Left lung (tissue), 10 donors: ENCODE measurements around the gene KIRREL3. TPM values are rescaled to one million over a fixed set of nuclear protein-coding genes. Genes with fewer than 3 reads are reported as not detected.

Experiments used
- ATAC-seq: fragments of 200-7000 bp; cut with Tn5 transposase; one replicate; pipeline ENCODE4 v1.9.1; 2020; ENCODE audit warnings: moderate library complexity
- DNase-seq, 4 donors: peaks; one replicate each; pipeline ENCODE4 v3.0.0-alpha.2; 2013 to 2020
- H3K27ac ChIP-seq, 2 donors: fragments of 200-600 bp; sonication (generic) in 1 of 2; one replicate each; pipeline versions ENCODE4 v1.5.0 to v1.8.0; 2020 to 2021
- H3K27me3 ChIP-seq, 2 donors: fragments of 200-600 bp; sonication (generic) in 1 of 2; one replicate each; pipeline versions ENCODE4 v1.5.0 to v1.8.0; 2020 to 2021
- H3K36me3 ChIP-seq, 2 donors: fragments of 200-600 bp; sonication (generic) in 1 of 2; one replicate each; pipeline versions ENCODE4 v1.5.0 to v1.8.0; 2020 to 2021
- H3K4me1 ChIP-seq, 2 donors: fragments of 200-600 bp; one replicate each; pipeline ENCODE4 v1.8.0; 2021
- H3K4me3 ChIP-seq, 2 donors: fragments of 200-600 bp; sonication (generic) in 1 of 2; one replicate each; pipeline versions ENCODE4 v1.5.0 to v1.8.0; 2020 to 2021; ENCODE audit warnings: mild to moderate bottlenecking in 1 of 2
- H3K9me3 ChIP-seq, 2 donors: fragments of 200-600 bp; sonication (generic) in 1 of 2; one replicate each; pipeline versions ENCODE4 v1.5.0 to v1.8.0; 2020 to 2021
- intact Hi-C, 2 donors: fragments of 100-400 bp; cut with DNase I; formaldehyde crosslinking; loops; one replicate each; pipeline versions ENCODE4 v1.11.2 to v1.14.2; 2022
- polyA plus RNA-seq, 6 donors: library from polyadenylated mRNA; unstranded; fragments of 120-200 nt; gene quantifications; one replicate each; pipeline ENCODE4 v1.2.1, GENCODE V29; 2013; ENCODE audit not compliant: insufficient read length in 6 of 6
- total RNA-seq, 2 donors: library from RNA; stranded (reverse); fragmentation: NEBNext Ultra II Directional; extraction: Animal tissue kit (Norgen Biotek cat#: 25700); gene quantifications; one replicate each; pipeline ENCODE4 v1.2.1, GENCODE V29; 2021
- TF ChIP-seq, protein P1 (sequence below), 2 donors: fragments of 200-600 bp; sonication (generic) in 1 of 2; IDR thresholded peaks; one replicate each; pipeline versions ENCODE4 v1.5.0 to v1.8.0; 2021; ENCODE audit warnings: antibody characterized with exemption in 2 of 2
- donor health status: DM: no; HTN: yes; CAD: no.
- donor health status: DM: no; HTN: no; CAD: no.

Gene KIRREL3
- total and polyA plus RNA-seq, 8 donors = 1.6 to 2.5 (median 2.0) TPM; not detected in 2

DNA sequence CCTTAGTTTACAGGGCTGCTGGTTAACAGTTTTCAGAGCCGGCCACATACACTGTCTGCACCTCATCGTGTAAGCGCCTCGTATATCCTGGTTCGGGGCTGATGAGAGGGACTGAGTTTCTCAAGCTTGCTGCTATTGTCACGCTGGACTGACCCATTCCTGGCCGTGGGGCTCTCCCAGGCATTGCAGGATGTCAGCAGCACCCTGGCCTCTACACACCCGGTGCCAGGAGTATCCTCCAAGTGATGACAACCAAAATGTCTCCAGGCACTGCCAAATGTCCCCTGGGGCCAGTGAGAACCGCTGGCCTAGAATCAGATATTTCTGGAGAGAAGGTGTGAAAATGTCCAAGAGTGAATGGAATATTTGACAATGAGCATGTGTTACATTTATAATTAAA lies 562.3 kb downstream of the KIRREL3 start:
- TF ChIP-seq, protein P1, sequence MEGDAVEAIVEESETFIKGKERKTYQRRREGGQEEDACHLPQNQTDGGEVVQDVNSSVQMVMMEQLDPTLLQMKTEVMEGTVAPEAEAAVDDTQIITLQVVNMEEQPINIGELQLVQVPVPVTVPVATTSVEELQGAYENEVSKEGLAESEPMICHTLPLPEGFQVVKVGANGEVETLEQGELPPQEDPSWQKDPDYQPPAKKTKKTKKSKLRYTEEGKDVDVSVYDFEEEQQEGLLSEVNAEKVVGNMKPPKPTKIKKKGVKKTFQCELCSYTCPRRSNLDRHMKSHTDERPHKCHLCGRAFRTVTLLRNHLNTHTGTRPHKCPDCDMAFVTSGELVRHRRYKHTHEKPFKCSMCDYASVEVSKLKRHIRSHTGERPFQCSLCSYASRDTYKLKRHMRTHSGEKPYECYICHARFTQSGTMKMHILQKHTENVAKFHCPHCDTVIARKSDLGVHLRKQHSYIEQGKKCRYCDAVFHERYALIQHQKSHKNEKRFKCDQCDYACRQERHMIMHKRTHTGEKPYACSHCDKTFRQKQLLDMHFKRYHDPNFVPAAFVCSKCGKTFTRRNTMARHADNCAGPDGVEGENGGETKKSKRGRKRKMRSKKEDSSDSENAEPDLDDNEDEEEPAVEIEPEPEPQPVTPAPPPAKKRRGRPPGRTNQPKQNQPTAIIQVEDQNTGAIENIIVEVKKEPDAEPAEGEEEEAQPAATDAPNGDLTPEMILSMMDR (IDR thresholded peaks at IDR 0.05) = no peak
- Histone ChIP-seq H3K4me1 (peaks cover 4 to 9% of the 10 kb centered on the region in 2 donors), H3K4me3 (no peak overlapping the region), H3K27me3 (peaks cover 0 to 7% of the 10 kb centered on the region in 2 donors), H3K27ac (no peak overlapping the region), H3K9me3 (no peaks in the 10 kb centered on the region), H3K36me3 (no peaks in the 10 kb centered on the region)
- peak in 1 of 4 donors; percentile 47 for DNase-seq
- intact Hi-C loops = loop anchor here in 1 of 2 donors (10.0 kb wide), 1 partner anchor 123 kb away; no protein-coding TSS in a partner anchor
- no peak for ATAC-seq

DNA sequence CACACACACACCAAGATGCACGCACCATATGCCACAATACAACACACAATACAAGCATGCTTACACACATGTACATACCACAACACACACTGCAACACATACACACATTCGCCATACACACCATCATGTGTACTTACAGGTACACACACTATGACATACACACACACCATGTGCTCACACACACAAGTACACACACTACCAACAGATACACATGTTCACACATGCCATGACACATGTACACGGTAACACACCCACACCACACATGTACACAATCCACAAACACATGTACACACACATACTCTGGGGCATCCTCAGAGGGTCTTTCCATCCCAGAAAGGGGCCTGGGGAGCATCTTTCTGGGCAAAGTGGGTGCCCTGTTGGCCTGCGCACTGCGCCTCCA lies 562.8 kb downstream of the KIRREL3 start:
- TF ChIP-seq, protein P1 (IDR thresholded peaks at IDR 0.05) = no peak
- Histone ChIP-seq H3K4me3 (no peak overlapping the region), H3K27me3 (peaks cover 0 to 4% of the 10 kb centered on the region in 2 donors), H3K36me3 (no peaks in the 10 kb centered on the region), H3K9me3 (no peaks in the 10 kb centered on the region), H3K27ac (no peak overlapping the region), H3K4me1 (peaks cover 4 to 9% of the 10 kb centered on the region in 2 donors)
- intact Hi-C loops = loop anchor here in 1 of 2 donors (10.0 kb wide), 1 partner anchor 123 kb away; no protein-coding TSS in a partner anchor
- no peak for DNase-seq
- ATAC-seq = no peak

DNA sequence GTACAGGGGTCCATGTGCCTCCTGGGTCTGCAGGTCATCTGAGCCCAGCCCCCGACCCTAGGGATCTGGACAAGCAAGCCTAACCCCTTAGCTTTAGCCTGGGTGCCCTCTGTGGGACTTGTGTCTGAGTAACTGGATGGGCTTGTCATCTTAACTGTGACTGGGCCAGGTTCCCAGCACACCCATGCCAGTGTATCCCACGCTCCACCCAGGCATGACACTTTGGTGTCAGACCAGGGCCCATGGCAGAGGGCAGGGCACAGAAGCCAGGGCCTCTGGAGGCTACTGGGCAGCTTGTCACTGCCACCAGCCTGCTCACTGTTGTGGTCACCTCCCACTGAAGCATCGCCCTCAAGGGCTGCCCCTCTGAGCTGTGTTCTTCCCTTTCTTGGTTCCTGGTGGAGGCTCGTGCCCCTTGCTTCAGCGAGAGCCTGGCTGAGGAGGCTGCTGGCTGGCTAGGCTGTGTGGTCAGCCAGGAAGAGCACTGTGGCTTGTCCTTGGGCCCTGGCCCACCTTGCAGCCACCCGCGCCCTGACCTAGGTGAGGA lies 564.3 kb downstream of the KIRREL3 start:
- Histone ChIP-seq H3K36me3 (no peaks in the 10 kb centered on the region), H3K27ac (no peak overlapping the region), H3K27me3 (no peaks in the 10 kb centered on the region), H3K9me3 (no peaks in the 10 kb centered on the region), H3K4me1 (peaks cover 8 to 9% of the 10 kb centered on the region in 2 donors), H3K4me3 (no peak overlapping the region)
- TF ChIP-seq, protein P1 (IDR thresholded peaks at IDR 0.05) = no peak
- ATAC-seq (no peak), DNase-seq (no peak)
- intact Hi-C loops = loop anchor here in 1 of 2 donors (10.0 kb wide), 1 partner anchor 121 kb away; no protein-coding TSS in a partner anchor

DNA sequence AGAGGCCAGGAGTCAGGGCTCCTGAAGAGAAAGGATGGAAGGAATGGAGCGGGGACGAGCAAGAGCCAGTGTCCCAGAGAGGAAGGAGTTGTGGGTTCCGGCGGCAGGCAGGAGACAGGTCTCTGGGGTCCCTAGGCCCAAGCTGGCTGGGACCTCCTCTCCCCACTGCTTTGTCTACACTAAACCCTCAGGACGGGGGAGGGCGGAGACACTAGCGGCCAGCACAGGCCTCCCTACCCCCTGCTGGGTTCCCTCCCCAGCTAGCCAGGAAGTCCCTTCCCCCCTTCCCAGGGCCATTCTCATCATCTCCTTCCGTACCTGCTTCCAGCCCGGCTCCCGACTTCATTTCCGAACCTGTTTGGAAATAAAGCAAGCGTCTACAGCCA lies 565.6 kb downstream of the KIRREL3 start:
- no peak overlapping the region for H3K27ac ChIP-seq
- TF ChIP-seq, protein P1 (IDR thresholded peaks at IDR 0.05) = no peak
- no peak overlapping the region for H3K4me3 ChIP-seq
- H3K36me3 ChIP-seq = no peaks in the 10 kb centered on the region
- H3K27me3 ChIP-seq = no peaks in the 10 kb centered on the region
- ATAC-seq (no peak), DNase-seq (no peak)
- H3K9me3 ChIP-seq = no peaks in the 10 kb centered on the region
- intact Hi-C loops = loop anchor here in 1 of 2 donors (10.0 kb wide), 1 partner anchor 120 kb away; no protein-coding TSS in a partner anchor
- peaks cover 0 to 3% of the 10 kb centered on the region in 2 donors for H3K4me1 ChIP-seq

DNA sequence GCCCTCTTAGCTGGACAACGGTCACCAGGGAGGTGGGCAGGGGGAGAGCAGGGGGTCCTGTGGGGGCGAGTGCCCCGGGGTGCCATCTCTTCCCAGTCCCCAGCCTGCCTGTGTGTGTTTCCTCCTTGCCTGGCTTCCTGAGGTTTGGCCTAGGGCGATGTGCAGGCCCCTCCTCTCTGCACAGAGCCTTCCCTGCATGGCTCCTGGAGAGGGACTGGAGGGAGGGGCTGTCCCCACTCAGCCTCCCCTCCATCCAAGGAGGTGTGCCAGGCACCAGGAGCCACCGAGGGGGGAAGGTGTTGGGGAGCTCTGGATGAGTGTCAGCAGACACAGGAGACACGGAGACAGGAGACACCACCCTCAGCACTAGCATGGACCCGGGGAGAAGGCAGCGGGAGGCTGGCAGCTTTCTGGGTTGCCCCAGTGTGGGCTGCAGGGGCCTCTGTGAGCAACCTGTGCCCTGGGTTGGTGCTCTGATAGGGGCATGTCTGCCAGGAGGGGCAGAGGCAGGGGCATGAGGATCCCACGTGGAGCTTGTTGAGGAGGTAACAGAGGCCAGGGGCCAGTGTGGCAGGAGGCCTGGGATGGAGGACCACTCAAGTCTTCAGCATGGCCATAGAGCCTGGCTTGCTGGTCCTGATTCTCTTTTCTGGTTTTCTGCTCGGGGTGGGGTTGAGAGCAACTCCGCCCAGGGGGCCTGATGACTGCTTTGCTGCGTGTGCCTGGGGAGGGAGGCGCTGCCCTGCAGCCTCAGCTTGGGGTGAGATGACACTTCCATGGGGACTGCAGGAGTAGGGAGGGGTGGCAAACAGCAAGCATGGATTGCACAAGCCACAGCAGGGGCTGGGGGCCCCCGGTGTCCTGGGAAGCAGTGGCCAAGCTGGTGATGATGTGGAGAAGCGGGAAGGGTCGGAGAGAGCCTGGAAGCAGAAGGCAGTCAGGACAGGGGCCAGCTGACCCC lies 566.3 kb downstream of the KIRREL3 start:
- H3K27me3 ChIP-seq = no peaks in the 10 kb centered on the region
- DNase-seq (no peak), ATAC-seq (no peak)
- H3K36me3 ChIP-seq = no peaks in the 10 kb centered on the region
- peaks cover 0 to 3% of the 10 kb centered on the region in 2 donors for H3K4me1 ChIP-seq
- no peak overlapping the region for H3K27ac ChIP-seq
- TF ChIP-seq, protein P1 (IDR thresholded peaks at IDR 0.05) = no peak
- H3K9me3 ChIP-seq = no peaks in the 10 kb centered on the region
- H3K4me3 ChIP-seq = no peak overlapping the region
- intact Hi-C loops = loop anchor here in 1 of 2 donors (10.0 kb wide), 1 partner anchor 119 kb away; no protein-coding TSS in a partner anchor
